Adipocyte (in vitro differentiated cells): ENCODE data around the gene EFS.
"Not testable (repeated sequence)": the region's sequence is repeated elsewhere in the genome, so short reads cannot be mapped to it uniquely, and the experiment has no call there.

Source experiments
- DNase-seq: peaks from one replicate; pipeline ENCODE4 v3.0.0-alpha.2; 2015; ENCODE audit warnings: low read depth
- H3K27me3 ChIP-seq: replicated peaks from 2 replicates; pipeline ENCODE4 v1.7.0; 2013; ENCODE audit warnings: mild to moderate bottlenecking, low read length, moderate library complexity; ENCODE audit not compliant: control insufficient read depth, insufficient read depth
- H3K36me3 ChIP-seq: 2 replicates; pipeline ENCODE4 v1.7.0; 2013; ENCODE audit warnings: low read length, mild to moderate bottlenecking, moderate library complexity; ENCODE audit not compliant: control insufficient read depth, insufficient read depth, severe bottlenecking
- H3K4me1 ChIP-seq: 2 replicates; pipeline ENCODE4 v1.7.0; 2013; ENCODE audit warnings: mild to moderate bottlenecking, low read length, moderate library complexity; ENCODE audit not compliant: control insufficient read depth, insufficient read depth
- H3K4me3 ChIP-seq: 2 replicates; pipeline ENCODE4 v1.7.0; 2013; ENCODE audit warnings: mild to moderate bottlenecking, low read length, moderate library complexity
- H3K9ac ChIP-seq: 2 replicates; pipeline ENCODE4 v1.7.0; 2013; ENCODE audit warnings: mild to moderate bottlenecking, low read length, moderate library complexity
- H3K9me3 ChIP-seq: 2 replicates; pipeline ENCODE4 v1.7.0; 2013; ENCODE audit warnings: mild to moderate bottlenecking, low read length, moderate library complexity; ENCODE audit not compliant: control insufficient read depth

The EFS gene

GRCh38 chr14:23396781-23397407, 31.9 kb upstream of the EFS start:
- Histone ChIP-seq H3K4me3 (no peak overlapping the region), H3K27me3 (peaks cover 28% of the 10 kb centered on the region), H3K36me3 (no peaks in the 10 kb centered on the region), H3K9me3 (no peaks in the 10 kb centered on the region), H3K4me1 (no peaks in the 10 kb centered on the region), H3K9ac (no peak overlapping the region)
- no peak for DNase-seq

GRCh38 chr14:23396126-23396525, 31.2 kb upstream of the EFS start:
- no peak for DNase-seq
- no peak overlapping the region for H3K4me3 ChIP-seq
- no peaks in the 10 kb centered on the region for H3K9me3 ChIP-seq
- H3K4me1 ChIP-seq: no peaks in the 10 kb centered on the region
- H3K27me3 ChIP-seq: peaks cover 27% of the 10 kb centered on the region
- no peaks in the 10 kb centered on the region for H3K36me3 ChIP-seq
- no peak overlapping the region for H3K9ac ChIP-seq

- Histone ChIP-seq H3K36me3 (no peaks in the 10 kb centered on the region), H3K4me1 (no peaks in the 10 kb centered on the region), H3K4me3 (no peak overlapping the region), H3K9me3 (no peaks in the 10 kb centered on the region), H3K27me3 (peaks cover 40% of the 10 kb centered on the region), H3K9ac (no peak overlapping the region)
- no peak for DNase-seq
Observed at GRCh38 chr14:23392613-23393012, 27.6 kb upstream of the EFS start.

- H3K36me3 ChIP-seq, H3K4me1 ChIP-seq, DNase-seq, H3K9ac ChIP-seq, H3K4me3 ChIP-seq, H3K9me3 ChIP-seq: not testable (repeated sequence)
- H3K27me3 ChIP-seq: peaks cover 58% of the 10 kb centered on the region
Observed at GRCh38 chr14:23389871-23390270, 24.9 kb upstream of the EFS start.

- Histone ChIP-seq H3K9me3 (no peaks in the 10 kb centered on the region), H3K4me3 (no peak overlapping the region), H3K9ac (no peak overlapping the region), H3K27me3 (peaks cover 58% of the 10 kb centered on the region), H3K36me3 (no peaks in the 10 kb centered on the region), H3K4me1 (no peaks in the 10 kb centered on the region)
- no peak for DNase-seq
Observed at GRCh38 chr14:23389396-23389795, 24.4 kb upstream of the EFS start.

- H3K4me3 ChIP-seq: no peak overlapping the region
- H3K27me3 ChIP-seq: peaks cover 58% of the 10 kb centered on the region
- H3K36me3 ChIP-seq: no peaks in the 10 kb centered on the region
- H3K9me3 ChIP-seq: no peaks in the 10 kb centered on the region
- no peak for DNase-seq
- H3K4me1 ChIP-seq: no peaks in the 10 kb centered on the region
- H3K9ac ChIP-seq: no peak overlapping the region
Observed at GRCh38 chr14:23388996-23389395, 24.0 kb upstream of the EFS start.

- H3K9ac ChIP-seq: no peak overlapping the region
- peaks cover 60% of the 10 kb centered on the region for H3K27me3 ChIP-seq
- no peaks in the 10 kb centered on the region for H3K36me3 ChIP-seq
- no peak for DNase-seq
- no peaks in the 10 kb centered on the region for H3K9me3 ChIP-seq
- no peak overlapping the region for H3K4me3 ChIP-seq
- H3K4me1 ChIP-seq: no peaks in the 10 kb centered on the region
Observed at GRCh38 chr14:23387916-23388882, 23.2 kb upstream of the EFS start.

- Histone ChIP-seq H3K4me1 (no peaks in the 10 kb centered on the region), H3K4me3 (no peak overlapping the region), H3K27me3 (peaks cover 62% of the 10 kb centered on the region), H3K9ac (no peak overlapping the region), H3K36me3 (no peaks in the 10 kb centered on the region), H3K9me3 (no peaks in the 10 kb centered on the region)
- DNase-seq: no peak
Observed at GRCh38 chr14:23386999-23387398, 22.0 kb upstream of the EFS start.

GRCh38 chr14:23386266-23386657, 21.3 kb upstream of the EFS start:
- H3K27me3 ChIP-seq: peaks cover 68% of the 10 kb centered on the region
- H3K36me3 ChIP-seq, H3K4me3 ChIP-seq, H3K9ac ChIP-seq, H3K9me3 ChIP-seq, H3K4me1 ChIP-seq, DNase-seq: not testable (repeated sequence)

- H3K9me3 ChIP-seq: no peaks in the 10 kb centered on the region
- peaks cover 68% of the 10 kb centered on the region for H3K27me3 ChIP-seq
- H3K36me3 ChIP-seq: no peaks in the 10 kb centered on the region
- no peak overlapping the region for H3K4me3 ChIP-seq
- H3K4me1 ChIP-seq: no peaks in the 10 kb centered on the region
- H3K9ac ChIP-seq: no peak overlapping the region
- no peak for DNase-seq
Observed at GRCh38 chr14:23385642-23386265, 20.8 kb upstream of the EFS start.

- H3K36me3 ChIP-seq: no peaks in the 10 kb centered on the region
- H3K4me1 ChIP-seq: no peaks in the 10 kb centered on the region
- H3K4me3 ChIP-seq: no peak overlapping the region
- no peaks in the 10 kb centered on the region for H3K9me3 ChIP-seq
- no peak for DNase-seq
- H3K27me3 ChIP-seq: peaks cover 69% of the 10 kb centered on the region
- H3K9ac ChIP-seq: no peak overlapping the region
Observed at GRCh38 chr14:23385244-23385641, 20.3 kb upstream of the EFS start.
